ENCODE results near the gene WDR72.

The WDR72 gene

DNA sequence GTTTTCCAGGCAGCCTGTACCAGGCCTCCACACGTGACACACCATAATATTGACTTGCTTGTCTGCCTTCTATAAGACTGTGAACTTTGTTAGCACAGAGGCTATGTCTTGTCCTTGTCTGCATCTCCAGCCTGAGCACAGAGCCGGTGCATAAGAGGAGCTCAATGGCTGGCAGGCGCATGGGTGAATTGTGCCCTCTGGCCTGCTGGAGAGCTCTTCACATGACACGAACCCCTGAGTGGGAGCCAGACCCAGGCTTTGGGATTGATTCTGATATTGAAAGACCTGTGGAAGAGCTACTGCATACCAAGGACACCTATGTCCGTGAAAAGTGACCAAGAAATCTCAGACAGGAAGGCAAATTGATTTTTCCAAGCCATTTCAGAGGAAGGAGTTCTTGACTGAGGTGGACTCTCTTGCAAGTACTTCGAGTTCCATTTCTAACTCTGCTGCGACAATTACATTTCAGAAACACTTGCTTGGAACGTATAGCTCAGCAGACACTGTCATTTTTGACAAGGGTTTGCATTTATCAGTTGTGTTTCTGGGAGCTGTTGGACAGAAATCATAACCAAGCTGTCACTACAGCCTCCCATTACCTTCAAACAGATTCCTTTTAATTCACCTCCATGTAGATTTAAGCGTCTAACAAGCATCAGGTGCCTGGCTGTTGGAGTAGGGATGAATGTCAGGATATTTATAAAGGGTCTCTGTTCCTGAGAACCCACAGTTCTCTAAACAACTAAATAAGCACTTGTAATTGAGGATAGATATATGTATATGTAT is 281.3 kb downstream of the WDR72 start:
- Mint-ChIP-seq H3K4me1 (no peaks in the 10 kb centered on the region), H3K27ac (no peak overlapping the region), H3K4me3 (no peak overlapping the region), H3K36me3 (no peaks in the 10 kb centered on the region), H3K27me3 (no peaks in the 10 kb centered on the region), H3K9me3 (no peaks in the 10 kb centered on the region)

DNA sequence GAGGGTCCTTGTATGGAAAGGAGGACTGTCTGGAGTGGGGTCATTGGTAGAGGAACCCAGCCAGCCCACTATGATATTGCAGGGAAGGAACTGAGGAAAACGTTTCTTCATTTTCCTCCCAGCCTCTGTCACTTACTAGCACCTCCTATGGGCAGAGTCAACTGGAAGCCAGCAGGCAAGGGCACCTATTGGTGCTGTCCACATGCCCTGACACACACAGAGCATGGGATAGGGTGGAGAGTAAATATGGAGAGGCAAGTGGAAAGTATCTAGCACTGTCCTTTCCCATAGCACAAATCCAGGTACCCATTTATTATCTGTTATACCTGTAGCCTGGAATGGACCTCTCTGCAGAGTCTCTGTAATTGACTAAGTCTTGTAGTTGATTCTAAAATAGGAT is 285.6 kb downstream of the WDR72 start:
- Mint-ChIP-seq H3K27me3 (no peaks in the 10 kb centered on the region), H3K4me3 (no peak overlapping the region)

DNA sequence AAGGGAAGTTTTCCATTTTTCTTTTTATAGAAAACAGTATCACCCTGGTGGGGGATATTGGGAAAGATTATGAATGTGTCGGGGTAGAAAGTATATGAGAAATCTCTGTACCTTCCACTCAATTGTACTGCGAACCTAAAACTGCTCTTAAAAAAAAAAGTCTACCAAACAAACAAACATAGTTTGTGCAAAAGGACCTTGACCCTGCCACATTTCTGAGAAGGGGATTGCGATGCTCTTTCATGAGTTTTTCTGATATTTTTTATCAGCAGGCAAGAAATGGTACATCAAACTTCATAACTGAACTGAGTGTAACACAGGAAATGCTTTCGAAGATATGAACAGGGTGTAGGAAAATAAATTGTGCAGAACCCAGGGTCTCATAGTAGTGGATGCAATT is 286.0 kb downstream of the WDR72 start:
- Mint-ChIP-seq H3K4me3 (no peak overlapping the region), H3K4me1 (no peaks in the 10 kb centered on the region), H3K9me3 (peaks cover 11% of the 10 kb centered on the region), H3K27me3 (peaks cover 2% of the 10 kb centered on the region), H3K27ac (no peak overlapping the region), H3K36me3 (no peaks in the 10 kb centered on the region)

More for the DNA sequence above, 285.6 kb downstream of the WDR72 start:
- Mint-ChIP-seq H3K27ac (no peak overlapping the region), H3K36me3 (no peaks in the 10 kb centered on the region), H3K4me1 (no peaks in the 10 kb centered on the region), H3K9me3 (peaks cover 8% of the 10 kb centered on the region)

DNA sequence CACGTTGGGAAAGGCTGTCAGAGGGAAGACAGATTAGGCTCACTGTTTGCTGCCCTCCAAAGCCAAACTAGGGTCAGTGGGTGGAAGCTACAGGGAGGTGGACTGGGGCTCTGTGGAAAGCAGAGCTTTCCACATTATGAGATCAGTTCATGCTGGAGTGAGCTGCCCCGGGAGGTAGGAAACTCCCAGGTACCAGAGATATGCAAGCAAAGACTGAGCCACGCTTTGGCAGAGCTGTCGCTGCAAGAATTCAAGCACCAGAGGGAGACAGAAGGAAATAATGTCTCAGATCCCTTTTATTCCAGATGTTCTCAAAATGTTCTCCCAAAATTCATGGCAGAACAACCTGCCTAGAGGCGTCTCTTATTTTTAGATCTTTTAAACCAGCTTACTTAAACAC is 286.6 kb downstream of the WDR72 start:
- no peaks in the 10 kb centered on the region for H3K4me1 Mint-ChIP-seq
- peaks cover 2% of the 10 kb centered on the region for H3K27me3 Mint-ChIP-seq
- no peak overlapping the region for H3K27ac Mint-ChIP-seq
- H3K36me3 Mint-ChIP-seq, result no peaks in the 10 kb centered on the region
- H3K4me3 Mint-ChIP-seq, result no peak overlapping the region
- peaks cover 14% of the 10 kb centered on the region for H3K9me3 Mint-ChIP-seq

DNA sequence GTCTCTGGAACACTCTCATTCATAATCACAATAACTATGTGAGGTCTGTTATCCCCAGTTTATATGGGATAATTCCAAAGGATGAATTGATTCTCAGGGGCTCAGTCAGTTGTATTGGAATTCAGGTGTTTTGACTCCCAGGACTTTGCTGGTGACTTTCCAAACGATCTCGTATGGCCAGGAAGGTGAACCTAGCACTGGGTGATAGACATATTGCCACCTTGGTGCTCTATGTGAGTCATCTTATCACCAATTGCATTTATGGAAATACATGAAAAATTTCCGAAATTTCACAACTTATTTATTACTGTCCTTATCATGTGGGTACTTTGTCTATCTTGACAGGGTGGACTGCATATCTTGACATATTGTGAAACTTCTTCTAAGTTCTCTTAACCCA is 287.3 kb downstream of the WDR72 start:
- Mint-ChIP-seq H3K4me3 (no peak overlapping the region), H3K27ac (no peak overlapping the region), H3K4me1 (no peaks in the 10 kb centered on the region), H3K27me3 (peaks cover 2% of the 10 kb centered on the region), H3K9me3 (peaks cover 14% of the 10 kb centered on the region), H3K36me3 (no peaks in the 10 kb centered on the region)

DNA sequence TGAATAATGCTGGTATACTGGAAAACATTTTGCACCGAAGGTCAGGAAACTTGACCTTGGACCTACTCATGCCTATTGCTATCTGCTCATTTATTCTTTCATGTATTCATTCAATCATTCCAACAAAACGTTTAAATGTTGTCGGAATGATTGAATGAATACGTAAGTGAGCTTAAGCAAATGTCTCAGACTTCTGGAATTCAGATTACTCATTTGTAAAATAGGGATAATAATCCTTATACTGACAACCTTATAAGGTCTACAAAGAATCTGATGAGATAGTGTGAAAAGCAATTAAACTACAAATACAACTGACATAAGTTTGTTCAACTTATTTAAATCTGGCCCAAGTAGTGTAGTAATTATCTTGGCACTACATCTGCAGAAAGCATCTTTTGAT is 288.7 kb downstream of the WDR72 start:
- Mint-ChIP-seq H3K27ac (no peak overlapping the region), H3K4me3 (no peak overlapping the region), H3K4me1 (no peaks in the 10 kb centered on the region), H3K27me3 (peaks cover 2% of the 10 kb centered on the region), H3K9me3 (peaks cover 14% of the 10 kb centered on the region), H3K36me3 (no peaks in the 10 kb centered on the region)

DNA sequence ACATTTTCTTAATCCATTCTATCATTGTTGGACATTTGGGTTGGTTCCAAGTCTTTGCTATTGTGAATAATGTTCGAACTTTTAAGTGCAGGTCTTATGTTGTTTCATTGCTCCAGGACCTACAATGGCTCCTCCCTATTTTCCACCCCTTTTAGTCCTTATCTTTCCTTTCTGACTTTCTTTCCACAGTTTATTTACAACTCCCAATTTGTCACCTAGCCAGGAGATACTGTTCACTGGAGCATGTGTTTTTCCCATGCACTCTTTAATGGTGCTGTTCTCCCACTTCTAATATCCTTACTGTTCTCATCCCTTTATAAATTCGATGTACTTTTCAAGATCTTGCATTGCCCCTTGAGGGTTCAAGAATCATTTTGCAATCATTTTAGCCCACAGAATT is 290.0 kb downstream of the WDR72 start:
- Mint-ChIP-seq H3K4me1 (no peaks in the 10 kb centered on the region), H3K9me3 (peaks cover 14% of the 10 kb centered on the region), H3K27me3 (peaks cover 2% of the 10 kb centered on the region), H3K27ac (no peak overlapping the region), H3K36me3 (no peaks in the 10 kb centered on the region), H3K4me3 (no peak overlapping the region)
